HepG2 (cell line): Measurements from ENCODE around the gene ADAD2. TPM values are rescaled to one million over a fixed set of nuclear protein-coding genes. Genes with fewer than 3 reads are reported as not detected.

ENCODE experiments used
- CCDC6 ChIP-seq: sonication (generic); formaldehyde crosslinking; IDR thresholded peaks from 2 replicates; pipeline ENCODE4 v1.8.1; 2022; ENCODE audit warnings: mild to moderate bottlenecking, missing genetic modification reagents, moderate library complexity
- CEBPB ChIP-seq: IDR thresholded peaks from 2 replicates; pipeline ENCODE4 v1.6.1; 2011; ENCODE audit warnings: low read depth, low read length, improper control_type of control experiment, borderline replicate concordance
- FOXJ3 ChIP-seq: sonication (generic); formaldehyde crosslinking; IDR thresholded peaks from 2 replicates; pipeline ENCODE4 v1.4.0; 2020; ENCODE audit warnings: missing genetic modification reagents, mild to moderate bottlenecking, borderline replicate concordance
- HNF1A ChIP-seq, 2 experiments: sonication (generic) in 1 of 2; formaldehyde crosslinking in 1 of 2; IDR thresholded peaks; 2 replicates each; pipeline versions ENCODE4 v1.4.0 to v1.6.1; 2016 to 2020; ENCODE audit warnings: borderline replicate concordance in 1 of 2, low read depth in 1 of 2, mild to moderate bottlenecking in 1 of 2, missing genetic modification reagents in 1 of 2
- KAT2B ChIP-seq: fragments of 150-350 bp; IDR thresholded peaks from 2 replicates; pipeline ENCODE4 v1.6.1; 2014; ENCODE audit warnings: low read depth, low read length, borderline replicate concordance
- KLF12 ChIP-seq: sonication (generic); formaldehyde crosslinking; IDR thresholded peaks from 2 replicates; pipeline ENCODE4 v1.4.0; 2020; ENCODE audit warnings: missing genetic modification reagents, borderline replicate concordance
- PPARG ChIP-seq: conservative IDR thresholded peaks from 2 replicates; pipeline ENCODE4 v1.6.1; 2016; ENCODE audit warnings: missing biosample characterization, missing genetic modification reagents
- SMARCC2 ChIP-seq: fragments of 450-650 bp; IDR thresholded peaks from 2 replicates; pipeline ENCODE4 v1.6.1; 2017; ENCODE audit warnings: antibody characterized with exemption, mild to moderate bottlenecking
- TAF15 ChIP-seq: fragments of 200-400 bp; formaldehyde crosslinking; IDR thresholded peaks from one replicate; pipeline ENCODE4 v1.6.1; 2018; ENCODE audit warnings: mild to moderate bottlenecking, low read depth, low read length; ENCODE audit not compliant: poor library complexity, severe bottlenecking
- TRIM22 ChIP-seq: fragments of 450-650 bp; IDR thresholded peaks from 2 replicates; pipeline ENCODE4 v1.6.1; 2017
- ZFP90 ChIP-seq: sonication (generic); formaldehyde crosslinking; IDR thresholded peaks from 2 replicates; pipeline ENCODE4 v1.8.0; 2022; ENCODE audit warnings: missing genetic modification reagents, mild to moderate bottlenecking, inconsistent platforms, borderline replicate concordance
- ZNF232 ChIP-seq: sonication (generic); formaldehyde crosslinking; IDR thresholded peaks from 2 replicates; pipeline ENCODE4 v1.4.0; 2020; ENCODE audit warnings: missing genetic modification reagents, borderline replicate concordance
- ZNF251 ChIP-seq: sonication (generic); formaldehyde crosslinking; IDR thresholded peaks from 2 replicates; pipeline ENCODE4 v1.9.0; 2021; ENCODE audit warnings: mild to moderate bottlenecking, missing genetic modification reagents
- ZNF296 ChIP-seq: sonication (generic); formaldehyde crosslinking; conservative IDR thresholded peaks from 2 replicates; pipeline ENCODE4 v1.5.0; 2020; ENCODE audit warnings: mild to moderate bottlenecking, missing genetic modification reagents
- ZNF337 ChIP-seq: sonication (generic); formaldehyde crosslinking; IDR thresholded peaks from 2 replicates; pipeline ENCODE4 v1.5.1; 2020; ENCODE audit warnings: missing genetic modification reagents, low read depth, mild to moderate bottlenecking, borderline replicate concordance
- ZNF550 ChIP-seq: sonication (generic); formaldehyde crosslinking; IDR thresholded peaks from 2 replicates; pipeline ENCODE4 v1.4.0; 2020; ENCODE audit warnings: mild to moderate bottlenecking, missing genetic modification reagents, borderline replicate concordance
- ZNF652 ChIP-seq: IDR thresholded peaks from 2 replicates; pipeline ENCODE4 v1.6.1; 2016; ENCODE audit warnings: low read depth, borderline replicate concordance
- ZNF883 ChIP-seq: sonication (generic); formaldehyde crosslinking; IDR thresholded peaks from 2 replicates; pipeline ENCODE4 v1.5.1; 2020; ENCODE audit warnings: mild to moderate bottlenecking, missing genetic modification reagents; ENCODE audit errors: not compliant biosample characterization
- ZSCAN5A ChIP-seq: sonication (generic); formaldehyde crosslinking; IDR thresholded peaks from 2 replicates; pipeline ENCODE4 v1.8.0; 2022; ENCODE audit warnings: mild to moderate bottlenecking, missing genetic modification reagents, borderline replicate concordance
- polyA plus RNA-seq, 8 experiments: library from polyadenylated mRNA; depleted of rRNA in 3 of 8; stranded (reverse) in 7 of 8; unstranded in 1 of 8; fragments of >200 nt; fragmentation: Illumina TruSeq in 4 of 8; extraction: Trizol in 4 of 8; gene quantifications; 2 replicates each; pipeline versions ENCODE4 v1.2.1 to v1.2.3, GENCODE V29; 2011 to 2016; ENCODE audit warnings: low read depth in 4 of 8, missing spikeins in 1 of 8, mixed read lengths in 1 of 8; ENCODE audit not compliant: insufficient read depth in 1 of 8
- total RNA-seq, 5 experiments: library from RNA; depleted of rRNA; stranded (reverse); fragments of >200 nt; fragmentation: Illumina TruSeq; extraction: Trizol; gene quantifications; 2 replicates each; pipeline ENCODE4 v1.2.3, GENCODE V29; 2016; ENCODE audit warnings: low read depth in 1 of 5

ADAD2 gene
- total and polyA plus RNA-seq, 2 of the 13 experiments (the other 11 are each of a cell fraction or from before 2014, with no cell fraction given) = not detected

GRCh38 chr16:84144859-84145639 lies 45.9 kb upstream of the ADAD2 start, which contains the start of the genes DNAAF1 and HSDL1 (continued):
- no peak for TF ChIP-seq ZSCAN5A
- TF ChIP-seq ZNF296 (CRISPR knock-in tag) = no peak
- TF ChIP-seq HNF1A (IDR thresholded peaks at IDR 0.05; ENCODE audit: low read depth) = no peak
- TF ChIP-seq HNF1A (CRISPR knock-in tag; IDR thresholded peaks at IDR 0.05; ENCODE audit: borderline replicate concordance) = no peak
- peak; percentile 81; the same call in 1 of the 2 replicates for TF ChIP-seq KLF12 (CRISPR knock-in tag)
- no peak for TF ChIP-seq ZNF550 (CRISPR knock-in tag)
- TF ChIP-seq ZNF883 (CRISPR knock-in tag) = no peak
- no peak for TF ChIP-seq ZNF652 (CRISPR knock-in tag)
- peak; percentile 72 for TF ChIP-seq FOXJ3 (CRISPR knock-in tag)
- peak; percentile 44; the same call in 1 of the 2 replicates for TF ChIP-seq ZFP90 (CRISPR knock-in tag)
- no peak for TF ChIP-seq PPARG (CRISPR knock-in tag)
- no peak for TF ChIP-seq CEBPB
- no peak for TF ChIP-seq CCDC6 (CRISPR knock-in tag)
- TF ChIP-seq TRIM22 = no peak
- no peak for TF ChIP-seq ZNF232 (CRISPR knock-in tag)
- no peak for TF ChIP-seq TAF15
- no peak for TF ChIP-seq SMARCC2
- no peak for TF ChIP-seq ZNF337
- no peak for TF ChIP-seq ZNF251 (CRISPR knock-in tag)
- no peak for TF ChIP-seq KAT2B
